Vagina (tissue), 2 donors: ENCODE results near the gene GPR17. TPM values are rescaled to one million over a fixed set of nuclear protein-coding genes. Genes with fewer than 3 reads are reported as not detected.

Experiments
- DNase-seq, 2 donors: peaks; one replicate each; pipeline ENCODE4 v3.0.0-alpha.2; 2017; ENCODE audit errors: extremely low spot score in 2 of 2
- H3K27ac ChIP-seq: fragments of 200-600 bp; sonication (generic); one replicate; pipeline ENCODE4 v1.5.1; 2019
- H3K27me3 ChIP-seq: fragments of 200-600 bp; sonication (generic); one replicate; pipeline ENCODE4 v1.5.1; 2019
- H3K36me3 ChIP-seq, 2 donors: fragments of 200-600 bp; sonication (generic); one replicate each; pipeline ENCODE4 v1.5.1; 2017 to 2019
- H3K4me1 ChIP-seq: fragments of 200-600 bp; sonication (generic); one replicate; pipeline ENCODE4 v1.5.1; 2019
- H3K4me3 ChIP-seq, 2 donors: fragments of 200-600 bp; sonication (generic); 1 replicate in 1 of 2; 2 replicates in 1 of 2; pipeline ENCODE4 v1.5.1; 2016 to 2019
- H3K9me3 ChIP-seq: fragments of 200-600 bp; sonication (generic); one replicate; pipeline ENCODE4 v1.5.1; 2019
- CTCF ChIP-seq, 3 experiments: fragments of 450-650 bp in 2 of 3; fragments of 200-600 bp in 1 of 3; sonication (generic) in 1 of 3; IDR thresholded peaks; one replicate each; pipeline ENCODE4 v1.5.1; 2017 to 2019; ENCODE audit warnings: antibody characterized with exemption in 3 of 3, mild to moderate bottlenecking in 2 of 3, moderate library complexity in 2 of 3
- POLR2A ChIP-seq, 2 donors: fragments of 450-650 bp; IDR thresholded peaks; one replicate each; pipeline ENCODE4 v1.6.1; 2017; ENCODE audit warnings: antibody characterized with exemption in 2 of 2, mild to moderate bottlenecking in 2 of 2, moderate library complexity in 2 of 2
- POLR2AphosphoS5 ChIP-seq, 2 donors: sonication (generic); formaldehyde crosslinking; IDR thresholded peaks; one replicate each; pipeline ENCODE4 v1.9.0; 2017; ENCODE audit warnings: antibody characterized with exemption in 2 of 2, mild to moderate bottlenecking in 2 of 2, low read depth in 1 of 2; ENCODE audit not compliant: insufficient read depth in 1 of 2
- intact Hi-C: fragments of 100-400 bp; cut with DNase I; formaldehyde crosslinking; loops from one replicate; pipeline ENCODE4 v1.15.1; 2023
- total RNA-seq: library from RNA; depleted of rRNA; stranded (reverse); fragments of >200 nt; gene quantifications from one replicate; pipeline ENCODE4 v1.2.3, GENCODE V29; 2016

GPR17 gene
- total RNA-seq, 1 donor from 2014 or later: not detected

GRCh38 chr2:127607399-127607908 lies 38.5 kb upstream of the GPR17 start:
- H3K27me3 ChIP-seq: no peaks in the 10 kb centered on the region
- H3K27ac ChIP-seq: no peak overlapping the region
- H3K36me3 ChIP-seq: no peaks in the 10 kb centered on the region
- no peaks in the 10 kb centered on the region for H3K9me3 ChIP-seq
- TF ChIP-seq CTCF (IDR thresholded peaks at IDR 0.05) (no peak), POLR2AphosphoS5 (IDR thresholded peaks at IDR 0.05; ENCODE audit: insufficient read depth in 1 of 2, low read depth in 1 of 2) (no peak), POLR2A (IDR thresholded peaks at IDR 0.05) (no peak)
- no peaks in the 10 kb centered on the region for H3K4me1 ChIP-seq
- no peak for DNase-seq
- no peak overlapping the region for H3K4me3 ChIP-seq
- intact Hi-C loops: loop anchor here (10.0 kb wide), 1 partner anchor 1613 kb away; no protein-coding TSS in a partner anchor

GRCh38 chr2:127608061-127609030 lies 37.6 kb upstream of the GPR17 start:
- H3K4me1 ChIP-seq: no peaks in the 10 kb centered on the region
- intact Hi-C loops: loop anchor here (10.0 kb wide), 1 partner anchor 1614 kb away; no protein-coding TSS in a partner anchor
- H3K9me3 ChIP-seq: peaks cover 4% of the 10 kb centered on the region
- H3K4me3 ChIP-seq: no peak overlapping the region
- no peak for DNase-seq
- no peak for TF ChIP-seq CTCF (IDR thresholded peaks at IDR 0.05)
- TF ChIP-seq POLR2A (IDR thresholded peaks at IDR 0.05): no peak
- TF ChIP-seq POLR2AphosphoS5 (IDR thresholded peaks at IDR 0.05; ENCODE audit: insufficient read depth in 1 of 2, low read depth in 1 of 2): no peak
- H3K27me3 ChIP-seq: no peaks in the 10 kb centered on the region
- H3K36me3 ChIP-seq: no peaks in the 10 kb centered on the region
- H3K27ac ChIP-seq: no peak overlapping the region

- H3K27ac ChIP-seq: no peak overlapping the region
- no peak overlapping the region for H3K4me3 ChIP-seq
- no peak for TF ChIP-seq POLR2A (IDR thresholded peaks at IDR 0.05)
- TF ChIP-seq POLR2AphosphoS5 (IDR thresholded peaks at IDR 0.05; ENCODE audit: insufficient read depth in 1 of 2, low read depth in 1 of 2): no peak
- TF ChIP-seq CTCF (IDR thresholded peaks at IDR 0.05): no peak
- intact Hi-C loops: loop anchor here (10.0 kb wide), 1 partner anchor 1614 kb away; no protein-coding TSS in a partner anchor
- H3K4me1 ChIP-seq: no peaks in the 10 kb centered on the region
- peaks cover 5% of the 10 kb centered on the region for H3K9me3 ChIP-seq
- no peaks in the 10 kb centered on the region for H3K27me3 ChIP-seq
- DNase-seq: no peak
- no peaks in the 10 kb centered on the region for H3K36me3 ChIP-seq
Measured at GRCh38 chr2:127609031-127609751, 36.8 kb upstream of the GPR17 start.

GRCh38 chr2:127609818-127610217 lies 36.1 kb upstream of the GPR17 start:
- H3K4me1 ChIP-seq: no peaks in the 10 kb centered on the region
- DNase-seq: no peak
- no peak overlapping the region for H3K27ac ChIP-seq
- intact Hi-C loops: loop anchor here (10.0 kb wide), 1 partner anchor 1615 kb away; no protein-coding TSS in a partner anchor
- H3K27me3 ChIP-seq: no peaks in the 10 kb centered on the region
- TF ChIP-seq POLR2AphosphoS5 (IDR thresholded peaks at IDR 0.05; ENCODE audit: insufficient read depth in 1 of 2, low read depth in 1 of 2) (no peak), POLR2A (IDR thresholded peaks at IDR 0.05) (no peak)
- peaks cover 5% of the 10 kb centered on the region for H3K9me3 ChIP-seq
- H3K36me3 ChIP-seq: no peaks in the 10 kb centered on the region
- H3K4me3 ChIP-seq: no peak overlapping the region

GRCh38 chr2:127610561-127610960 lies 35.4 kb upstream of the GPR17 start:
- no peaks in the 10 kb centered on the region for H3K36me3 ChIP-seq
- H3K27me3 ChIP-seq: no peaks in the 10 kb centered on the region
- TF ChIP-seq CTCF (IDR thresholded peaks at IDR 0.05): no peak
- no peaks in the 10 kb centered on the region for H3K4me1 ChIP-seq
- DNase-seq: no peak
- H3K4me3 ChIP-seq: no peak overlapping the region
- peaks cover 5% of the 10 kb centered on the region for H3K9me3 ChIP-seq
- H3K27ac ChIP-seq: no peak overlapping the region
- intact Hi-C loops: no loop called here
